ENCODE data around the gene MPRIP.
A peak's percentile ranks its signal among the peaks of the same experiment; 100 is the strongest.

MPRIP gene

DNA sequence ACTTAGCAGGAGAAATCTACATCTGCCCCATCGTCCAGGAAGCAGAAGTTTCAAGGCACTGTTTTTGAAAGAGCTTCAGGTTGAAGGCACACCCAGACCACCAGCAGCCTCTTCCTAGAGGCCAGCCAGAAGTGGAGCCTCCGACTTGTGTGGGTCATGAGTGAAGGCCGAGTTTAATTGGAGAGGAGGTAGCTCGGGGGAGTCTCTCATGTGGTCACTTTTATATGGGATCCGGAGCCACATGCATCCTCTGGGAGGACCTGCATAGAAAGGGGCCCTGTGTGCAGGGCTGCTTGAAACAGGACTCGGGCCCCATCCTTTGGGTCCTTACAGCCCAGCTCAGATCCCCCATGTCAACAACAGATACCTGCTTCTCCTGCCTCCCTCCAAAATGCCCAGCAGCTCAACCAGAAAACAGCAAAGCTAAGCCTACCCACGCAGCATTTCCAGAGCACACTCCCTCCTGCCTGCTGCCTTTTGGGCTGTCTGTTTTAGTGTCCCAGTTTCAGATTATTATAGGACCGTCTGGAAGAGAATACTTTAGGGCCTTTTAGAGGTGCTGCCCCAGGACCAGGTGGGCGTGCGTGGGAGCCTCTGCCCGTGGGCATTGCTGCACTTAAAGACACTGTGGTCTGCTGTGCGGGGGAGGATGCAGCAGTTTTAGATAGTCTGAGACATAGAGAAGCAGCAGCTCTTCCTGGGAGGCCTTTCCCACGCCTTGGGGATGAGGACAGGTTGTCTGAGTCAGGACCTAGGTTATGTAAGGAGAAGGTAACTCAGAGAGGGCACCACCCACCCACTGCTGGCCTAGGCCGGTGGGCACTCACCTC, 29.5 kb downstream of the MPRIP start:
- DNase-seq (ENCODE audit: low spot score): no peak

DNA sequence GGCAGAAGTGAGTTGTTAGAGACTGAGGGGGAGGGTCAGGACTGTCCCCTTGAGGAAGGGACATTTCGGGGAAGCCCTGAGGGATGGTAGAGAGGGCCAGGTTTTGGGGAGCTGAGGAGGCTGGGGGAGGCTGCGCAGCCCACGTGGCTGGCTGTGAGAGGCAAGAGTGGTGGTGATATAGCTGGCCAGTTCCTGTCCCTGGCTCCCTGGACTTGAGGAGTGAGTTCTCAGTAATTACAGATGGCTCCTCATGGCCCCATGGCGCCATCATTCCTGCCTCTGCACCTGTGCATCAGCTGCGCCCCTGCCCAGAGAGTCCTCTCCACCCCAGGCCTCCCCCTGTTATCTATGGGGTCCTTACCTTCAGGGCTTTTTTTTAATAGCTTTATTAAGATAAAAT, 30.3 kb downstream of the MPRIP start:
- no peak for DNase-seq (ENCODE audit: low spot score)

DNA sequence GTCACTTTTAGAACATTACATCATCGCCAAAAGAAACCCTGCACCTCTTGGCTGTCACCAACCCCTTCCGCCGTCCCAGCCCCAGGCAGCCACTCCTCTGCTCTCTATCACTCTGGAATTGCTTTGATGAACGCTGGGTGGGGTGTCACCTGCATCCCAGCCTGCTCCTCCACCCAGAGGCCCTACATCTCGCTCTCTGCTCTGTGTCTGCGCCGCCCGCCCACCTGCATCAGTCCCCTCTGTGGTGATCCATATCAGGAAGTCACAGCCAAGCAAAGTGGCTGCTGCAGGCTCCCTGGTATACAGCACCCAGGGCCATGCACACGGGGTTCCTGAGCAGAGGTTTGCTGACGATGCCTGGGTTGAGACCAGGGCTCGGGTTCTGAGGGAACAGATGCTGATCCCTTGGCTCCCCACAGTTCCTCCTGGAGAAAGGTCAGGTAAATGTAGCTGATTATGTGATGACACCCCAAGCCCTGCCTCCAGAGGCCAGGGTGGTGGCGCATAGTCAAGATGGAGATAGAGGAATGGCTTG, 30.8 kb downstream of the MPRIP start:
- no peak for DNase-seq (ENCODE audit: low spot score)

DNA sequence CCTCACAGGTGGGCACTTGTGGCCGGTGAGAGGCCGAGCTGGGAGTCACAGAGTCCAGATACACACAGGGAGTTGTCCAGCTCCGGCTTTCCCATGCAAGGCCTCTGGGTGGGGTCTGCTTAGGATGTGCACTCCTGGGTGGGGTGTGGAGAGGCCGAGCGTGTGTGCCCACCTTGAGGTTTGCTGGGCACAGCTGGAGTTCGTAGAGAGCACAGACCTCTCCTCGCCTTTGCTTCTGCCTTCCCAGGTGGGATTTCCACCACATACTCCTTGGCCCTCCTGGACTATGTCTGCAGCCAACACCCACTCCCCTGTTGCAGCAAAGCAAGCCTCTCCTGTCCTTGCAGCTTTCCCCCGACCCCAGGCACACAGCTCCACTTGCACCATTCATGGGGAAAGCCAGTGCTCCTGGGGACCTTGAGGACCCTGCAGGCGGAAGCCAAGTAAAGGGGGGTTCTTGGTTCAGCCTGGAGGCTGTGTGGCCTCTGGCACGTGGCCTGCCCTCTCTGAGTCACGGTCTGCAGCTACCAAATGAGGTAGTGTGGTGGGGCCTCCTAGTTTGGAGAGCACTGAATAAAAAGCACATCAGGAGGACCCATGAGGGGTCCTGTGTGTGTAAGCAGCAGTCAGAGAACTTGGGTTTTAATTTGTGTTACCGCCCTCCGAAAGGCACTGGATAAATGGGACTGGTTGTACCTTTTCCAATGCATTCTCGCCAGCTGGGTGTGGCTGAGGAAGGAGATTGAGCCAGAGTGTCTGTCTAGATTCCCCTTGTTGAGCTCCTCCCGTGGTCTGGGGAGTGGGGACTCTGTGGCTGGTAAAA, 31.5 kb downstream of the MPRIP start:
- DNase-seq (ENCODE audit: low spot score): peak; percentile 74

DNA sequence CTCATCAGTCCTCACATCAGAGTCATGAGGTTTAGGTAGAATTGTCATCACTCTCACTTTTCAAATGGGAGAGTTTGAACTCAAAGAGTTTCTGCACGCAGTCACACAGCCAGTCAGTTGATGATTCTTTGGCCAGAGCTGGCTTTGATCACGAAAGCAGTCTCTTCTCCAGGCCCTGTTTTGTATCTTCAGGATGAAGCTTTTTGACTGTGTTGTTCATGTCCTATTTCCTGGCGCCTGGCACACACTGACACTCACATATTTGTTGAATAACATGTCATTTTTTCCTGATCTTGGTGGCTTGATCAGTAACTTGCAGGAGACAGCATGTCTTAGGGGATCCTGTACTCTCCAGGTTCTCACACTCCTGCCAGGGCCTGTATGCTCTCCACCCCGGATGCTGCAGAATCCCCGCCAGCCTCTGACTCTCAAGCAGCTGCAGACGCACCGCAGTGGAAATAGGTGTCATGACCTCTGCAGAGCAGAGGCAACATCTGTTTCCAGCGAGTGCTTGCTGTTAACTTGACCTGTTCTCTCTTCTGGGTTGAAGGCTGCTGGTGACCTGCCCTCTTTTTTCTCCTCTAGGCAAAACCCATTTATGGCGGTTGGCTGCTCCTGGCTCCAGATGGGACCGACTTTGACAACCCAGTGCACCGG, 33.0 kb downstream of the MPRIP start:
- peak; percentile 63 for DNase-seq (ENCODE audit: low spot score)

DNA sequence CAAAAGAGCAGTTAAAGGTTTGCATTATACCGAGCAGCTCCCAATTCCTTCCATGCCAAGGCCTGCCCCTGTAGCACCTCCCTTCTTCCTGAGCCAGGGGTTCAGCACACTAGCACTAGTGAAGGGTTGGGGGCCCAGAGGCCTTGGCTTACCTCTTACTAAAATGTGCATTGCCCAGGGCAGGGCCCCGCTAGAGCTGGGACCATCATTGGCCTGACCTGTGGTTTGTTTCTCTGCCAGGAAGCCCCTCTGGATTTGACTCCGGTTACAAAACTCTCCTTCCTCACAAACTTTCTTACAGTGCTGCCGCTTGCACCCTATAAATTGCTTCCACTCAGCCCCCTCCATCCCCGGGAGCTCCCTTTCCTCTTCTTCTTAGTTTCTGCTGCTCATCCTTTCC, 33.8 kb downstream of the MPRIP start:
- DNase-seq (ENCODE audit: low spot score): no peak

DNA sequence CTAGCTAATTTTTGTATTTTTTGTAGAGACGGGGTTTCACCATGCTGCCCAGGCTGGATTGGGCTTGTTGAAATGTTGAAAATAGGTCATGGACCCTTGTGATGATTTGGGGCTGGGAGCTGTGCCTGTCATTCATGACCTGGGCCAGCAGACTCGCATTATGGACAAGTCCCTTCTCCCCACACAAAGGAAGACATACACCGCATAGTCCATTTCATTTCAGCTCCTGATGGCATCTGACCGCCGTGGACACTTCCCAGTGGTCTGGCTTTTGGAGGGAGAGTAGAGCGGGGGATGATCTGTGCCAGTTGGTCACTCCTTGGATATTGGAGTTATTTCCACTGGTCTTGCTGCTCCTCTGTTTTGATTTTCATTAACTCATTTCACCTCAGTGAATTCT, 34.8 kb downstream of the MPRIP start:
- DNase-seq (ENCODE audit: low spot score): no peak

DNA sequence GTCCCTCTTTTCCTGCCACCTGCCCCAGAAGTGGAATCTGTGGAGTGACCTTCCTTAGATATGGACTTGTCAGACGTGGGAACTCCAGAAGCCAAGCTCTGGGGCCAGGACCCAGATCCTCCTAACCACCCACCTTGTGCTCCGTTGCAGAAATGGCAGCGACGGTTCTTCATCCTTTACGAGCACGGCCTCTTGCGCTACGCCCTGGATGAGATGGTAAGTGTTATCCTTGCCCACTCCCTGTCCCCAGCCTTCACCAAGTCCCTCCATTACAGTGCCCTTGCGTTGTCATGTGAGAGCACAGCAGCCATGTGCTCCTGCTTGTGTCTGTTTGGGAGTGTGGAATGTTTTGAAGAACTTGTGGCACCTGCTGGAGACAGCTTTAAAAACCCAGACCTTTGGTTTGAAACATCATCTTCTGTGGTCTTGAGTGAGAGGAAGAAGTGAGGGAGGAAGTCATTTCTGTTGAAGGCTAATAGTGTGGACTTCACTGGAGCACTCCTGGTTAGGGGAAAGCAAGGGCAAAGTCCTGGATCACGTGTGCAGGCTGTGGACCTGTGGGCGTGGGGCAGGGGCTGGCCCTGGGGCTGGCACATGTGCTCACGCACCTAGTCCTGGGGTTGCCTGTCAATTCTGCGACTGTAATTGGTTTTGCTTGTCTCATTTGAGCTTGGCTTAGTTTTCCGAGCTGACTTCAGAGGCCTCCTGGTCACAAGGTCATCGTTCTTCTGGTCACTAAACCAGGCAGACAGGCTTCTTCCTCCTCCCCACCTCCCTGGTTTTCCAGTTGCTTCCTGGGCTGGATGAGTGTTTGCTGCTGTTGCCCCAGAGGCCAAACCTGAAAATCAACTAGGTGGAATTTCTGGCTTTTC, 35.8 kb downstream of the MPRIP start:
- no peak for DNase-seq (ENCODE audit: low spot score)

DNA sequence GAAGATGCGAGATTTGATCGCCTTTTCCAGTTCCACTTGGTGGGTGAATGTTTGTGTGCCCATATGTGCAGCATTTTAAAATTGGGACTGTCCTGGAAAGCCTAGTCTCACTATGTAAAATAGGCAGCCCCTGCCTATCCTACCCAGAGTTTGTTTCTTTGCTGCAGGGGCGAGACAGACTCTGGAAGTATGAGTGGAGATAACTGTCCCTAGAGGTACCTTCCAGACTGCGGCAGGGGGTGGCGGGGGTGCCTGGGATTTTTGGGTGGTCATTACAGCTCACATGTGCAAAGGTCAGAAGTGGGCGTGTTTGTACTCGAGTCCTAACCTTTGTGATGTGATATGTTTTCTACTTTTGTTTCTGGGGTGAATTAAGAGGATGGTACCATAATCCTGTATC, 36.6 kb downstream of the MPRIP start:
- no peak for DNase-seq (ENCODE audit: low spot score)

DNA sequence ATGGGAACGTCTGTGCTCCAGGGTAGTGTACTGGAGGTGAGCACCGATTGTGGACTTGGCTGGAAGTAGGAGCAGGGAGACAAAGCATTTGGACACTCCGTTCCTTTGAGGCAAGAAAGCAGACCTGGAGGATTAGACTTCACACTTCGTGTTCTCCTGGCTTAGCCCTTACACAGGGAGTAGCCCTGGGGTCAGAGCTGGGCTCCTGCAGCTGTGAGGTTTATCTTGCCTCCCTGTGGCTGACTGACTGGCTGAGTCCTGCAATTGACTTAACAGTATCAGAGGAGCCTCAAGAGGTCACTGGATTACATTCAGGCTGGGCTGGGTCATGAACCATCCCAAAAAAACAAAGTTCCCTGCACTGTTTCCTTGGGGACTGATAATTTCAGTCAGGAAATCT, 37.1 kb downstream of the MPRIP start:
- DNase-seq (ENCODE audit: low spot score): no peak

DNA sequence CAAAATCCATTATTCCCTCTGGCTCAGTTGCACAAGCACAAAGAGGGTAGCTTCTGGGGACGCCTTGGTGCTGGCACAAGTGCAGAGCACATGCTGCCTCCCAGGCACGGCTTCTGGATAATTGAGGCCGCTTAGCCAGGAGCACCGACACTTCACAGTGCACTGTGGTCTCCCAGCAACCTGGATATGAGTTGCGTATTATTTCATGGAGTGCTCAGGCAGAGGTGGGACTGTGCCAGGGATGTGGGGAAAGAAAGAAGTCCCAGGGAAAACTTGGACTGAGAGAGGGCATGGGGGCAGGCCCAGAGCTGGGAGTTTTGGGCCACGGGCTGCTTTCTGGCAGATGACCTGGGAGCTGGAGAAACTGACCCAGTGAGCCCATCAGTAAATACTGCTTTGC, 37.5 kb downstream of the MPRIP start:
- DNase-seq (ENCODE audit: low spot score): no peak

DNA sequence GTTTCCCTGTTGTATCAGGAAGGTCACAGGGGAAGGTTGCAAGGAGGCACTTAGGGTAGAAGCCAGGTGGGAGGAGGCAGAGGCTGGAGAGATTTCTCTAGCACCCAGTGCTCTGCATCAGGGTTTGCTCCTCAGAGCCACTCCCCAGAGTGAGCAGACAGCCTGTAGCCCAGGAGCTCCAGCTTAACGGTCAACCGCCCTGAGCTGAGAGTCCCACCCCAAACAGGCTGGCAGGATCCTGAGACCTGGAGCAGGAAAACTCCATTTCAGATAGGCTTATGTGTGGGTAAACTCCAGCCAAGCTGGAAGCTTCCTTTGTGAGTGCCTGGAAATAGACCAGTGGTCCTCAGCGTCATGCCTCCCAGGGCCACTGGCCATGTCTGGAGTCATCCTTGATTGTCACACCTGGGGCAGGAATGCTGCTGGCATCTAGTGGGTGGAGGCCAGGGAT, 37.9 kb downstream of the MPRIP start:
- no peak for DNase-seq (ENCODE audit: low spot score)

DNA sequence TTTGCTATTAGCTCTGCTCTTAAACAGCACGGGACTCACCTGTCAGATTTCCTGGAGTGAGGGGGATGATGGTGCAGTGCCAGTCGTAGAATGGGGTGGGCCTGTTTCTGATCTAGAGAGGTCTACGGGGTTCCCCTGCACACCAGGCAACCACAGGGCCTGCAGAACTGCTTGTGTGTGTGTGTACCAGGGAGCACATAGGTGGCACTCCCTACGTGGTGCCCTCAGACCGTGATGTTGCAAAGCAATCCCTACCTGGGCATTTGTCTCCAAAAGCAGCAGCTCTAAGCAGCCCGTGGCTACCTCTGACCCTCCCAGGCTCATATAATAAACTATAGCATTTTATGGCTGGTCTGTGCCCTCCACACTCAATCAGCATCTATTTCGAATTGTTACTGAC, 38.5 kb downstream of the MPRIP start:
- no peak for DNase-seq (ENCODE audit: low spot score)

DNA sequence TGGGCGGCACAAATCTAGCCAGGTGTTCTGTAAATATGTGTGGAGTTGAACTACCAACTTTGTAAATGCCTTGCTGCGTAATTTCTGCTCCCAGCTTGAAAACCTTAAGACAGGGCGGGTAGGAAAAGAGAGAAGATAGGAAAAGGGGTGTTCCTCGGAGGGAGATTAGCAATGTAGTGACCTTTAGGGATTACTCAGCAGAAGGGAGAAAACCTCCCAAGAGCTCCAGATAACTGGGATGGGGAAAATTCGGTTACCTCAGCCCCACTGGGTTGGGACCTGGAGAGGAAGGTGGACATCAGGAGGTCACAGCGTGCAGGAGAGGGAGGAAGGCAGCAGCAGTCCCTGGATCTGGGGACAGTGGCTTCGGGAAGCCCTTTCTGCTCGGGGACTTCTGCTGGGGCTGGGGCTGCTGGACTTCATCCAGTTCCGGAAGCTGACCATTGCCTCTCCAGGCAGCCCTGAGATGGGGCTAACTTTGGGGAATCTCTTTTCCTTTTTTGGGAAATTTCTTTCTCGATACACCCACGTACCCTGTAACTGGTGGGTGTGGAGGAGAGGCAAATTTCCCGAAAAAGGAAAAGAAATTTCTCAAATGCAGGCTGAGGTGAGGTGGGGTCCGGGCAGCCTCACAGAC, 39.2 kb downstream of the MPRIP start:
- DNase-seq (ENCODE audit: low spot score): no peak

DNA sequence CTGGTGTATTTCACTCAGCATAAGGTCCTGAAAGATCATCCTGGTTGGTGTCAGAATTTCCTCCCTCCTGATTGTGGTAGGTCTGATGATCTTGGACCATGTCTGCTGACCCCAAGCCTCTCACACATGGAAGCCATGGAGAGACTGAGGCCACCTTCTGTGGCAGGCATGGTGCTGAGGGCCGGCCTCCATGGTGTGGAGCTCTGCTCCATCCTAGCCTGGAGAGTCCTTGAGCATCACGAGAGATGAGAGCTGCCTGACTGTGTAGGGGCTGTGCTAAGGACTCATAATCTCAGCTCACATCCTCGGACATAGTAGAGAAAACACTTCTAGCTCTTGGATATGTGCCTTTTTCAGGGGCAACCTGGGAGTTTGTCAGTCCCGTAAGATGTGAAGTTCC, 40.6 kb downstream of the MPRIP start:
- no peak for DNase-seq (ENCODE audit: low spot score)

DNA sequence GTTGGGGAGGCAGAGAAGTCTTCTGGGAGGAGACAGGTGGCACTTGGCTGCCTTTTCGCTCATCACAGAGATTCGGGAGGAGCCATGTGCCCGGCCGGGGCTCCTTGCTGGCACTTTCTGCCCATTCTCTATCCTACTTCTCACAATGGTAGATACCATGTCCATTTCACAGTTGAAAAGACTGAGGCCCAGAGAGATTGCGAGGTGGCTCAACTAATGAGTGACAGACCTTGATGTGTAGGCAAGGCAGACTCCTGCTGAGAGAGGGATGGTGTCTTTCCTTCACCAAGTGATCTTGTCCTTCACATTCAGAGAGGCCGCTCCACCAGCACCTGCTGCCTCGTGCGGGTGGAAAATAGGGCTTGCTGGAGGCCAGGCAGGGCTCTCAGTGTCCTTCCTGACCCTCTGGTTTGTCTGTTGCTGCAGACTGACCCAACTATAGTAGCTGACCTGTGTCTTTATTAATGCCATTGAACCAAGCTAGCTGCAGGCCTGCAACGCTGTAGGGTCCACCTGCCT, 42.1 kb downstream of the MPRIP start:
- no peak for DNase-seq (ENCODE audit: low spot score)

DNA sequence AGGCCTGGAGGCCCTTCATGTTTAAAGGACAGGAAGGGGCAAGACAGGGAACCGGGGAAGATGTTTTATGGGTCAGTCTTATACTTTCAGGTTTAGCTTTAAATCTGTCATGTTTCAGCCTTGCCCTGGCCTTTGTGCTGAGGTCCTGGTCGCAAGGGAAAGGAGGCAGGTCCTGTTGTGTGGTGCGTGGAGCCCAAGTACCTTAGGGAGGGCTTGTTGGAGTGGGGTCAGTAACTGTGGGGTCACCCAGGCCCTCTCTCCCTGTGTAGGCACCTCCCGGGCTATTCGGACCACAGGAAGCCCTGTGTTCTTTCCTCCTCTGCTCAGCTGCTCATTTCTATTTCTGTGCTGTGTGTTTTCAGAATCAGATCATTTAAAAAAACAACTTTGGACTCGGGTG, 42.7 kb downstream of the MPRIP start:
- no peak for DNase-seq (ENCODE audit: low spot score)

DNA sequence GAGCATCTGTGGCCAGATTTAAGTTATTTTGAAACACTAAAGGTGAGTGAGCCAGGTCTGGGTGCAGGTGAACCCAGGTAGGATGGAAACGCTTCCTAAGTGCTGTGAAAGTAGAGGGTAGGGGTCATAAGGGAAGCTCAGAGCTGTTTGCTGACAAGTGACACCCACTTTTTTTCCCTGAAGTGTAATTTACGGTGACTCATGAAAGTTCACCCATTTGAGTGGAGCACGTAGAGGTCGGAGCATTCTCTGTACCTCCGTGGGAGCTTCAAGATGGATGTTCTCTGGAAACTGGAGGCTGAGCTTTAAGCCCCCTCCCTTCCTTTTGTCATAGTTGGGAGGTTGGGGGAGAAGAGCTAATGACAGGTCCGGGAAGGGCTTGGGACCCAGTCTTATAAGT, 44.3 kb downstream of the MPRIP start:
- DNase-seq (ENCODE audit: low spot score): no peak

DNA sequence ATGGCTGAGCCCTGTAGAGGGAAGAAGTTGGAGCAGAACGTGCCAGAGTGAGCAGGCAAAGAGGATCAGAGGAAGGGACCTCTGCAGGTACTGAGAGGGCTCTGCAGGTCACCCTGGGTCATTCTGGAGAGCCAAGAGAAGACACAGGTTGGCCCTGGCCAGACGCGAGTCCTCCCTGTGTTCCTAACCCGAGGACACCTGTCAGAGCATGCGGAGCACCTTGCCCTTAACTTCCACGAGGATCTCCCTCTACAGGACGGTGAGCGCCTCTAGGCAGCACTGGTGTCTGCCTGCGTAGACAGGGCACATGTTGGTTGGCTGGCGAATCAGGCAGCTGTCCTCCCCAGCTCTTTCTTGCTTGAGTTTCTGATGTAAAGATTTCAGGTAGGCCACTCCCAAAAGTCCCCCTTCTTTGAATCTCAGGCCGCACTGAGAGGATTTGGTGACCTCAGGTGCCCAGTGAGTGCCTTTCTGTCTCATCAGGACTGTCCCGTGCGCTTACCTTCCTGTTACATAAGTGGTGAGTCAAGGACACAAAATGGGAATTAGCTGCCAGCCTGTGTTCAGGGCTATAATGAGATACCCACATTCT, 45.3 kb downstream of the MPRIP start:
- DNase-seq (ENCODE audit: low spot score): no peak

DNA sequence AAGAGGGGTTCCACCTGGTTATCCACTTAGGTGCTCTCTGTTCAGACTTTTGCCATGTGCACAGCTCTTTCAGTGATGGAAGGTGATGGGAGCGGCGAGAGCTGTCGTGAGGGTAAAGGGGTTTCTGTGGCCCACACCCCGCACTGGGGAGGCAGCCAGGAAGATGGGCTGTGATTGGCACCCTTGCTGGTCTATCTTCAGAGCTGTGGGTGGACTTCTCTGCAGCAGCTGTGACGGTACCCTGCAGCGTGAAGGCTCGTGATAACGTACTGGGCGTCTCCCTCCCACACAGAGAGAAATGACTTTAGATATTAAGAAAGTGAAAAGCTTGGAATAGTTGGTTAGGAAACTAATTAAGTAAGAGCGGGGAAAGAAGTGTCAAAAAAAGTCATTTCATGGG, 45.8 kb downstream of the MPRIP start:
- no peak for DNase-seq (ENCODE audit: low spot score)
